Keratinocyte (primary cell): Measurements from ENCODE around the gene APP.

Source experiments
- CTCF ChIP-seq, 3 experiments: IDR thresholded peaks in 1 of 3; conservative IDR thresholded peaks in 1 of 3; optimal IDR thresholded peaks in 1 of 3; 2 replicates in 2 of 3; 3 replicates in 1 of 3; pipeline versions ENCODE3 to v1.5.1; 2011; ENCODE audit warnings: low read length in 3 of 3, mild to moderate bottlenecking in 3 of 3, moderate library complexity in 2 of 3, control low read depth in 1 of 3, inconsistent platforms in 1 of 3; ENCODE audit not compliant: insufficient read depth in 2 of 3; ENCODE audit errors: extremely low read depth in 1 of 3
- EZH2 ChIP-seq: IDR thresholded peaks from one replicate; pipeline ENCODE4 v1.6.1; 2012; ENCODE audit warnings: inconsistent platforms, mild to moderate bottlenecking, low read length, moderate library complexity

- no peak for TF ChIP-seq CTCF (optimal IDR thresholded peaks at IDR 0.05 in 1 of 3, IDR thresholded peaks at IDR 0.05 in 1 of 3, conservative IDR thresholded peaks at IDR 0.05 in 1 of 3; ENCODE audit: extremely low read depth in 1 of 3, insufficient read depth in 2 of 3, low read length in 3 of 3)
- TF ChIP-seq EZH2, result no peak
Measured at GRCh38 chr21:25987531-25987930, 183.0 kb downstream of the APP start.
